ENCODE results near the gene CD3D.

- TF ChIP-seq TAF1 (IDR thresholded peaks at IDR 0.05; ENCODE audit: low read depth) (no peak), EZH2 (IDR thresholded peaks at IDR 0.05; ENCODE audit: borderline replicate concordance, insufficient read depth, low read length, poor library complexity, severe bottlenecking) (no peak), CTCF (IDR thresholded peaks at IDR 0.05; ENCODE audit: poor library complexity, severe bottlenecking) (no peak), POLR2AphosphoS5 (IDR thresholded peaks at IDR 0.05) (no peak), EP300 (conservative IDR thresholded peaks at IDR 0.05; ENCODE audit: poor library complexity, severe bottlenecking) (no peak), RAD21 (conservative IDR thresholded peaks at IDR 0.05) (no peak), REST (IDR thresholded peaks at IDR 0.05; ENCODE audit: borderline replicate concordance) (no peak), SMC3 (conservative IDR thresholded peaks at IDR 0.05; ENCODE audit: poor library complexity) (no peak), MXI1 (conservative IDR thresholded peaks at IDR 0.05; ENCODE audit: poor library complexity, severe bottlenecking) (no peak)
Observed at GRCh38 chr11:118375978-118376377, 33.5 kb upstream of the CD3D start.
